HG03060 (cell line): ENCODE measurements around the gene TRAK1.

Source experiments
- ATAC-seq: cut with Tn5 transposase; IDR thresholded peaks from one replicate; pipeline ENCODE4 v1.9.1; 2021; ENCODE audit warnings: low read depth, moderate number of reproducible peaks; ENCODE audit not compliant: unreplicated experiment

The TRAK1 gene

GRCh38 chr3:42270561-42270960 lies 179.4 kb downstream of the TRAK1 start:
- ATAC-seq, result no peak

DNA sequence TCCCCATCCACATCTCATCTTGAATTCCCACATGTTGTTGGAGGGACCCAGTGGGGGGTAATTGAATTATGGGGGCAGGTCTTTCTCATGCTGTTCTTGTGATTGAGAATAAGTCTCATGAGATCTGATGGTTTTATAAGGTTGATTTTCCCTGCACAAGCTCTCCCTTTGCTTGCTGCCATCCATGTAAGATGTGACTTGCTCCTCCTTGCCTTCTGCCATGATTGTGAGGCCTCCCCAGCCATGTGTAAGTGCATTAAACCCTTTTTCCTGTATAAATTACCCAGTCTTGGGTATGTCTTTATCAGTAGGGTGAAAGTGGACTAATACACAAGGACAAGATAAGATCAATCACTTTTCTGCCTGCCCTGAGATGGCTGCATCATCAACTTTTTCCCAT lies 180.6 kb downstream of the TRAK1 start:
- no peak for ATAC-seq

- ATAC-seq, result no peak
Observed at GRCh38 chr3:42273361-42273760, 182.2 kb downstream of the TRAK1 start.

DNA sequence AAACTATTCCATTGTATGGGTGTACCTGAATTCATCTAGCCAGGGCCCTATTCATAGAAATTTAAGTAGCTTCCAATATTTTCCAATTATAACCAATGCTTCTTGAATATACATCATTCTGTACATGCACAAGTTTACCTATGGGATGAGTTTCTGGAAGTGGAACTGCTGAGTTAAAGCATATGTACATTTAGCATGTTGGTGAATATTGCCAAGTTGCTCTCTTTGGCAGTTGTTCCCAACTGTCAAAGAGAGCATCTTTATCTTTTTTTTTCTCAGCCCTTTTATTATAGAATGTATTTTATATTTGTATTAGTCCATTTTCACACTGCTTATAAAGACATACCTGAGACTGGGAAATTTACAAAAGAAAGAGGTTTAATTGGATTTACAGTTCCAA lies 183.1 kb downstream of the TRAK1 start:
- ATAC-seq, result no peak

- no peak for ATAC-seq
Observed at GRCh38 chr3:42275217-42275616, 184.1 kb downstream of the TRAK1 start.
